Mesothelial cell of epicardium (in vitro differentiated cells): ENCODE data around the gene ACOT11. TPM values are rescaled to one million over a fixed set of nuclear protein-coding genes. Genes with fewer than 3 reads are reported as not detected.

Experiments used
- DNase-seq, 2 experiments: peaks; one replicate each; pipeline ENCODE4 v3.0.0; 2021; ENCODE audit warnings: low spot score in 2 of 2; ENCODE audit not compliant: unreplicated experiment in 2 of 2
- H3K27ac Mint-ChIP-seq: 2 replicates; pipeline ENCODE4 v1.8.0; 2021; ENCODE audit warnings: mixed read lengths
- H3K27me3 Mint-ChIP-seq: 2 replicates; pipeline ENCODE4 v1.8.0; 2021; ENCODE audit warnings: low read depth, mixed read lengths
- H3K36me3 Mint-ChIP-seq: 2 replicates; pipeline ENCODE4 v1.8.0; 2021; ENCODE audit warnings: mixed read lengths
- H3K4me1 Mint-ChIP-seq: 2 replicates; pipeline ENCODE4 v1.8.0; 2021; ENCODE audit warnings: mixed read lengths
- H3K4me3 Mint-ChIP-seq: 2 replicates; pipeline ENCODE4 v1.8.0; 2021; ENCODE audit warnings: mild to moderate bottlenecking, moderate library complexity, mixed read lengths
- H3K9me3 Mint-ChIP-seq: 2 replicates; pipeline ENCODE4 v1.8.0; 2021; ENCODE audit warnings: mixed read lengths
- CTCF ChIP-seq: fragments of 200-600 bp; sonication (generic); IDR thresholded peaks from one replicate; pipeline ENCODE4 v1.5.0; 2021; ENCODE audit warnings: antibody characterized with exemption; ENCODE audit not compliant: unreplicated experiment
- total RNA-seq: library from RNA; stranded (reverse); gene quantifications from 3 replicates; pipeline ENCODE4 v1.2.1, GENCODE V29; 2021

ACOT11 gene
- total RNA-seq, 1 donor from 2014 or later, result 10.3 TPM

GRCh38 chr1:54582566-54583306 is 34.7 kb downstream of the ACOT11 start:
- TF ChIP-seq CTCF, result no peak
- peaks cover 15% of the 10 kb centered on the region for H3K4me1 Mint-ChIP-seq
- H3K9me3 Mint-ChIP-seq, result no peaks in the 10 kb centered on the region
- no peaks in the 10 kb centered on the region for H3K36me3 Mint-ChIP-seq
- no peak overlapping the region for H3K4me3 Mint-ChIP-seq
- DNase-seq, result no peak
- H3K27ac Mint-ChIP-seq, result no peak overlapping the region
- no peaks in the 10 kb centered on the region for H3K27me3 Mint-ChIP-seq

- no peaks in the 10 kb centered on the region for H3K27me3 Mint-ChIP-seq
- DNase-seq, result no peak
- H3K27ac Mint-ChIP-seq, result no peak overlapping the region
- no peak for TF ChIP-seq CTCF
- H3K4me3 Mint-ChIP-seq, result no peak overlapping the region
- no peaks in the 10 kb centered on the region for H3K36me3 Mint-ChIP-seq
- peaks cover 15% of the 10 kb centered on the region for H3K4me1 Mint-ChIP-seq
- H3K9me3 Mint-ChIP-seq, result no peaks in the 10 kb centered on the region
These were observed 35.3 kb downstream of the ACOT11 start for GRCh38 chr1:54583307-54583686.

GRCh38 chr1:54583871-54584270 is 35.8 kb downstream of the ACOT11 start:
- H3K4me3 Mint-ChIP-seq, result no peak overlapping the region
- H3K27ac Mint-ChIP-seq, result no peak overlapping the region
- peaks cover 14% of the 10 kb centered on the region for H3K4me1 Mint-ChIP-seq
- H3K27me3 Mint-ChIP-seq, result no peaks in the 10 kb centered on the region
- H3K36me3 Mint-ChIP-seq, result no peaks in the 10 kb centered on the region
- H3K9me3 Mint-ChIP-seq, result no peaks in the 10 kb centered on the region
- no peak for TF ChIP-seq CTCF
- no peak for DNase-seq

- DNase-seq, result no peak
- Mint-ChIP-seq H3K27ac (no peak overlapping the region), H3K27me3 (no peaks in the 10 kb centered on the region), H3K4me1 (peaks cover 7% of the 10 kb centered on the region), H3K4me3 (no peak overlapping the region), H3K9me3 (no peaks in the 10 kb centered on the region), H3K36me3 (no peaks in the 10 kb centered on the region)
- no peak for TF ChIP-seq CTCF
These were observed 36.5 kb downstream of the ACOT11 start for GRCh38 chr1:54584575-54584974.

- no peaks in the 10 kb centered on the region for H3K27me3 Mint-ChIP-seq
- H3K4me3 Mint-ChIP-seq, result no peak overlapping the region
- peaks cover 2% of the 10 kb centered on the region for H3K4me1 Mint-ChIP-seq
- no peak overlapping the region for H3K27ac Mint-ChIP-seq
- H3K36me3 Mint-ChIP-seq, result no peaks in the 10 kb centered on the region
- no peak for DNase-seq
- no peaks in the 10 kb centered on the region for H3K9me3 Mint-ChIP-seq
- TF ChIP-seq CTCF, result no peak
These were observed 37.4 kb downstream of the ACOT11 start for GRCh38 chr1:54585181-54586066.
